Testis (tissue), 3 donors: Measurements from ENCODE around the gene ADGRB3. TPM values are rescaled to one million over a fixed set of nuclear protein-coding genes. Genes with fewer than 3 reads are reported as not detected.

Experiments used
- DNase-seq: peaks from one replicate; pipeline ENCODE4 v3.0.0-alpha.2; 2019
- H3K27ac ChIP-seq, 2 donors: fragments of 200-600 bp; sonication (generic); one replicate each; pipeline ENCODE4 v1.5.1; 2019
- H3K27me3 ChIP-seq: fragments of 200-600 bp; sonication (generic); one replicate; pipeline ENCODE4 v1.5.1; 2019
- H3K36me3 ChIP-seq: fragments of 200-600 bp; sonication (generic); one replicate; pipeline ENCODE4 v1.5.1; 2017; ENCODE audit warnings: low read depth; ENCODE audit errors: missing control alignments
- H3K4me1 ChIP-seq: fragments of 200-600 bp; sonication (generic); one replicate; pipeline ENCODE4 v1.5.1; 2019
- H3K4me3 ChIP-seq, 2 donors: fragments of 200-600 bp; sonication (generic); one replicate each; pipeline ENCODE4 v1.5.1; 2017 to 2019
- H3K9me3 ChIP-seq: fragments of 200-600 bp; sonication (generic); one replicate; pipeline ENCODE4 v1.5.1; 2017
- CTCF ChIP-seq, 3 experiments: fragments of 450-650 bp in 2 of 3; fragments of 200-600 bp in 1 of 3; sonication (generic) in 1 of 3; IDR thresholded peaks; one replicate each; pipeline ENCODE4 v1.5.1; 2016 to 2019; ENCODE audit warnings: antibody characterized with exemption in 3 of 3, mild to moderate bottlenecking in 2 of 3, moderate library complexity in 1 of 3
- POLR2A ChIP-seq: fragments of 450-650 bp; IDR thresholded peaks from one replicate; pipeline ENCODE4 v1.6.1; 2017; ENCODE audit warnings: antibody characterized with exemption, mild to moderate bottlenecking, moderate library complexity
- WGBS, 2 donors: methylation state at CpG; one replicate each; pipeline ENCODE4 v1.1.5; 2018; 5-methylcytosine and 5-hydroxymethylcytosine counted together
- intact Hi-C: fragments of 100-400 bp; cut with DNase I; formaldehyde crosslinking; loops from one replicate; pipeline ENCODE4 v1.15.1; 2023; ENCODE audit warnings: low total_unique reads
- polyA plus RNA-seq: library from polyadenylated mRNA; stranded (reverse); fragments of 350-450 nt; fragmentation: Illumina TruSeq; extraction: RNeasy Lipid Tissue Mini Kit (QIAGEN cat#74804); gene quantifications from one replicate; pipeline ENCODE4 v1.2.3, GENCODE V29; 2014; ENCODE audit warnings: low read depth, low replicate concordance; ENCODE audit not compliant: insufficient read depth
- total RNA-seq, 2 donors: library from RNA; depleted of rRNA; stranded (reverse); fragments of >200 nt; gene quantifications; one replicate each; pipeline ENCODE4 v1.2.3, GENCODE V29; 2016

The ADGRB3 gene
- total and polyA plus RNA-seq, 3 donors from 2014 or later: 3.2 to 5.7 (median 4.3) TPM

- TF ChIP-seq POLR2A (no peak), CTCF (IDR thresholded peaks at IDR 0.05) (no peak)
- no peaks in the 10 kb centered on the region for H3K4me1 ChIP-seq
- intact Hi-C loops: no loop called here
- no peaks in the 10 kb centered on the region for H3K9me3 ChIP-seq
- DNase-seq: no peak
- no peaks in the 10 kb centered on the region for H3K36me3 ChIP-seq
- no peak overlapping the region for H3K27ac ChIP-seq
- WGBS, 2 donors: 63 to 71% methylated on average over 2 of the region's 2 CpGs
- H3K27me3 ChIP-seq: no peaks in the 10 kb centered on the region
- no peak overlapping the region for H3K4me3 ChIP-seq
Measured at GRCh38 chr6:68654134-68654533, 19.1 kb downstream of the ADGRB3 start.

DNA sequence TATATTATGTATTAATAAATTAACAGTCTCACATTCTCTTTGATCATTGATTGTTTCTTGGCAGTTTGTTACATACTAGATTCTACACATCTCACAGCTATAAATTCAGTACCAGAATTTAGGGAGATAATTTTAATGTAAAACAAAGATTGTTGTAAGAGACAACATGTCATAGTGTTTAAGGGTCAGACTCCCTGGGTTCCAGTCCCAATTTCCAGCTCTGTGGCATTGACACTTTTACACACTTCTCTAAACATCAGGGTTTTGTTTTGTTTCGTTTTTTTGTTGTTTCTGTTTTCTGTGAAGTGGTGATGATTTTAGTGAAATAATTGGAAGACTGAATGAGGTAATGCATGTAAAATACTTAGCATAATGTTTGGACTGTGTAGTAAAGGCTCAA lies 19.9 kb downstream of the ADGRB3 start:
- Histone ChIP-seq H3K4me3 (no peak overlapping the region), H3K27ac (no peak overlapping the region), H3K9me3 (no peaks in the 10 kb centered on the region), H3K27me3 (no peaks in the 10 kb centered on the region), H3K36me3 (no peaks in the 10 kb centered on the region), H3K4me1 (no peaks in the 10 kb centered on the region)
- WGBS, 2 donors: 72 to 73% methylated on average over 1 of the region's 1 CpG
- intact Hi-C loops: no loop called here
- no peak for DNase-seq
- TF ChIP-seq POLR2A: no peak
- TF ChIP-seq CTCF (IDR thresholded peaks at IDR 0.05): no peak

- no peaks in the 10 kb centered on the region for H3K9me3 ChIP-seq
- no peaks in the 10 kb centered on the region for H3K36me3 ChIP-seq
- WGBS, 2 donors: 76 to 82% methylated on average over 3 of the region's 3 CpGs
- TF ChIP-seq CTCF (IDR thresholded peaks at IDR 0.05): no peak
- TF ChIP-seq POLR2A: no peak
- DNase-seq: no peak
- no peaks in the 10 kb centered on the region for H3K27me3 ChIP-seq
- no peak overlapping the region for H3K4me3 ChIP-seq
- intact Hi-C loops: no loop called here
- no peak overlapping the region for H3K27ac ChIP-seq
- H3K4me1 ChIP-seq: no peaks in the 10 kb centered on the region
Measured at GRCh38 chr6:68657374-68658139, 22.5 kb downstream of the ADGRB3 start.

DNA sequence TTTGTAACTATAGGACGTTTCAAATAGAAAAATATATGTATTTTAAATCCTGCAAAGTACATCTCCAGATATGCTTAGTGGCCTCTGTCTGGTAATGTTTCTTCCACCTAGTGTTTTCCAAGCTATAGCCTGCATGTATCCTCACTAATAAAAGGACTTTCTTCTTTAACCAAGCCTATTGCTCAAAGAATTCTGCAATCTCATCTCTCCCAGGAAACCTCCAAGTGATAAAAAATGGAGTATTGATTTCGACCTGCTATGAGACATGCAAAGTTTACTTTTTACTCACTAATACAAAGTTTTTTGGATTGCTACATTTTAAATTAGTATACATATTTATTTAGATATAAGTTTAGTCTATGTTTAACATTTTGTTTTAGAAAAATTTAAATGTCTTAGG lies 23.3 kb downstream of the ADGRB3 start:
- Histone ChIP-seq H3K36me3 (no peaks in the 10 kb centered on the region), H3K4me3 (no peak overlapping the region), H3K9me3 (no peaks in the 10 kb centered on the region), H3K27me3 (no peaks in the 10 kb centered on the region), H3K4me1 (no peaks in the 10 kb centered on the region), H3K27ac (no peak overlapping the region)
- intact Hi-C loops: no loop called here
- 75 to 79% methylated on average over 2 of the region's 2 CpGs for WGBS, 2 donors
- DNase-seq: no peak
- TF ChIP-seq POLR2A (no peak), CTCF (IDR thresholded peaks at IDR 0.05) (no peak)

GRCh38 chr6:68673255-68673654 lies 38.2 kb downstream of the ADGRB3 start:
- H3K4me1 ChIP-seq: no peaks in the 10 kb centered on the region
- H3K4me3 ChIP-seq: no peak overlapping the region
- no peaks in the 10 kb centered on the region for H3K9me3 ChIP-seq
- no peak for DNase-seq
- H3K36me3 ChIP-seq: no peaks in the 10 kb centered on the region
- no peak overlapping the region for H3K27ac ChIP-seq
- TF ChIP-seq CTCF (IDR thresholded peaks at IDR 0.05) (no peak), POLR2A (no peak)
- H3K27me3 ChIP-seq: no peaks in the 10 kb centered on the region
- intact Hi-C loops: no loop called here
